Natural killer cell treated with Interleukin-12 subunit alpha and Interleukin-12 subunit beta and Interleukin-15 and Interleukin-18, amount 100 ng/mL, for 72 hours (primary cell): ENCODE results near the gene SOX8. TPM values are rescaled to one million over a fixed set of nuclear protein-coding genes. Genes with fewer than 3 reads are reported as not detected.
"Not testable (repeated sequence)": the region's sequence is repeated elsewhere in the genome, so short reads cannot be mapped to it uniquely, and the experiment has no call there.

ENCODE experiments used
- ATAC-seq, 2 donors: fragments of 150-1000 bp; cut with Tn5 transposase in 1 of 2; sonication (Bioruptor Pico), chemical (Tn5 transposase) in 1 of 2; 2 replicates each; pipeline ENCODE4 v1.10.0; 2021
- DNase-seq: peaks from one replicate; pipeline ENCODE4 v3.0.0; 2022; ENCODE audit warnings: low spot score
- H3K27ac Mint-ChIP-seq, 2 donors: 1 replicate in 1 of 2; 2 replicates in 1 of 2; pipeline ENCODE4 v1.8.0; 2022; ENCODE audit warnings: mixed read lengths in 2 of 2, mild to moderate bottlenecking in 1 of 2, moderate library complexity in 1 of 2
- H3K27me3 Mint-ChIP-seq, 2 donors: 1 replicate in 1 of 2; 2 replicates in 1 of 2; pipeline ENCODE4 v1.8.0; 2022; ENCODE audit warnings: mixed read lengths in 2 of 2
- H3K36me3 Mint-ChIP-seq: one replicate; pipeline ENCODE4 v1.8.0; 2022; ENCODE audit warnings: mixed read lengths
- H3K4me1 Mint-ChIP-seq, 2 donors: 1 replicate in 1 of 2; 2 replicates in 1 of 2; pipeline ENCODE4 v1.8.0; 2022; ENCODE audit warnings: low read depth in 2 of 2, mixed read lengths in 2 of 2, mild to moderate bottlenecking in 1 of 2
- H3K4me3 Mint-ChIP-seq: one replicate; pipeline ENCODE4 v1.8.0; 2022; ENCODE audit warnings: mixed read lengths
- H3K9me3 Mint-ChIP-seq: 2 replicates; pipeline ENCODE4 v1.8.0; 2022; ENCODE audit warnings: mixed read lengths
- total RNA-seq, 2 donors: library from RNA; stranded (reverse); gene quantifications; one replicate each; pipeline ENCODE4 v1.2.3, GENCODE V29; 2022

The SOX8 gene
- total RNA-seq, 2 donors from 2014 or later, result 0.20 TPM; not detected in 1

DNA sequence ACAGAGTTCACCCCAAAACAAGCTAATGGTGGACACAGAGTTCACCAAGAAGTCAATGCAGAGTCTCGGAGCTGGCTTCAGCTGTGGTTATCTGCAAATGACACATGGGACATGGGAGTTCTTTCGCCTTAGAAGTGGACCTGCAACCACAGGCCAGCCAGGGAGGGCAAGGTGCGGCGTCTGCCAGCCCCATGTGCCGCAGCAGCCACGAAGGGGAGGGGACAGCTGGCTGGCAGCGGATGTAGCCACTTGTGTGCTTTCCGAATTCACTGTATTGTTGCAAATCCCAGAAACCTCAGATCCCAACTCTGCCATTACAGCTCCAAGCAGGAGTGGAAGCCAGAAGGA lies 35.5 kb upstream of the SOX8 start:
- no peak overlapping the region for H3K4me3 Mint-ChIP-seq
- ATAC-seq (no peak), DNase-seq (no peak)
- peaks cover 9% of the 10 kb centered on the region for H3K9me3 Mint-ChIP-seq
- H3K27me3 Mint-ChIP-seq, result no peaks in the 10 kb centered on the region
- H3K27ac Mint-ChIP-seq, result no peak overlapping the region
- H3K36me3 Mint-ChIP-seq, result peaks cover 22% of the 10 kb centered on the region
- peaks cover 0 to 2% of the 10 kb centered on the region in 2 donors for H3K4me1 Mint-ChIP-seq

DNA sequence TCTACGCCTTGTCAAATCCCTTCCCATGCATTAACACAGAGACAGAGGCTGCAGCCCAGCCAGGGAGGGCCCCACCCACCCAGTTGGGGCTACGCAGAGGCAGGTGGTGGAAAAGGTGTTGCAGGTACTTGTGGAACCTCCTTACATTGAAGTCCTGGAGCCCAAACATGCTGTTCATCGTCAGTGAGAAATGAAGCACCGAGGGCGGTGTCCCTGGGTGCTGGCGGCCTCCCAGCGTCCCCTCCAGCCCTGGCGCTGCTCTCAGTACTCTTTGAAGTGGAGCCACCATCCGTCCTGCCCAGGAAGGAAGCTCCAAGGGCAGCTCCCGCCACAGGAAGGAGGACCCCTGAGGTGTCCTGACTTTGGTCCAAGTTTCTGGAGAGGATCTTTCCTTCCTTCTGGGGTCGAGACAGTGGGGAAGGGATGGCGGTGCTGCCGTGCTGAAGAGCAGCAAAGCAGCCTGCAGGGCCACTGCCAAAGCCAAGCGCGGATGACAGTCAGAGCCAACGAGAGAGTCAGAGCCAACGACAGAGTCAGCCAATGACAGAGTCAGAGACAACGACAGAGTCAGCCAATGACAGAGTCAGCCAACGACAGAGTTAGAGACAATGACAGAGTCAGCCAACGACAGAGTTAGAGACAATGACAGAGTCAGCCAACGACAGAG lies 34.2 kb upstream of the SOX8 start:
- Mint-ChIP-seq H3K4me3 (no peak overlapping the region), H3K4me1 (peaks cover 0 to 9% of the 10 kb centered on the region in 2 donors), H3K27me3 (no peaks in the 10 kb centered on the region), H3K9me3 (peaks cover 5% of the 10 kb centered on the region), H3K36me3 (peaks cover 16% of the 10 kb centered on the region), H3K27ac (no peak overlapping the region)
- ATAC-seq (no peak), DNase-seq (no peak)

DNA sequence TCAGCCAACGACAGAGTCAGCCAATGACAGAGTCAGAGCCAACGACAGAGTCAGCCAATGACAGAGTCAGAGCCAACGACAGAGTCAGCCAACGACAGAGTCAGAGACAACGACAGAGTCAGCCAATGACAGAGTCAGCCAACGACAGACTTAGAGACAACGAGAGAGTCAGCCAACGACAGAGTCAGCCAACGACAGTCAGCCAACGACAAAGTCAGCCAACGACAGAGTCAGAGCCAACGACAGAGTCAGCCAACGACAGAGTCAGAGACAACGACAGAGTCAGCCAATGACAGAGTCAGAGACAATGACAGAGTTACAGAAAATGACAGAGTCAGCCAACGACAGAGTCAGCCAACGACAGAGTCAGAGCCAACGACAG lies 33.7 kb upstream of the SOX8 start:
- Mint-ChIP-seq H3K36me3 (peaks cover 11% of the 10 kb centered on the region), H3K4me1 (peaks cover 0 to 10% of the 10 kb centered on the region in 2 donors)
- not testable (repeated sequence) for H3K27me3 Mint-ChIP-seq, DNase-seq, H3K4me3 Mint-ChIP-seq, H3K27ac Mint-ChIP-seq, ATAC-seq, H3K9me3 Mint-ChIP-seq

DNA sequence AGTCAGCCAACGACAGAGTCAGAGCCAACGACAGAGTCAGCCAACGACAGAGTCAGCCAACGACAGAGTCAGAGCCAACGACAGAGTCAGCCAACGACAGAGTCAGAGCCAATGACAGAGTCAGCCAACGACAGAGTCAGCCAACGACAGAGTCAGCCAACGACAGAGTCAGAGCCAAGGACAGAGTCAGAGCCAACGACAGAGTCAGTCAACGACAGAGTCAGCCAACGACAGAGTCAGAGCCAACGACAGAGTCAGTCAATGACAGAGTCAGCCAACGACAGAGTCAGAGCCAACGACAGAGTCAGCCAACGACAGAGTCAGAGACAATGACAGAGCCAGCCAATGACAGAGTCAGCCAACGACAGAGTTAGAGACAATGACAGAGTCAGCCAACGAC lies 32.8 kb upstream of the SOX8 start:
- not testable (repeated sequence) for DNase-seq, ATAC-seq, H3K36me3 Mint-ChIP-seq, H3K4me3 Mint-ChIP-seq, H3K9me3 Mint-ChIP-seq, H3K27ac Mint-ChIP-seq, H3K27me3 Mint-ChIP-seq
- H3K4me1 Mint-ChIP-seq, result peaks cover 0 to 10% of the 10 kb centered on the region in 2 donors

DNA sequence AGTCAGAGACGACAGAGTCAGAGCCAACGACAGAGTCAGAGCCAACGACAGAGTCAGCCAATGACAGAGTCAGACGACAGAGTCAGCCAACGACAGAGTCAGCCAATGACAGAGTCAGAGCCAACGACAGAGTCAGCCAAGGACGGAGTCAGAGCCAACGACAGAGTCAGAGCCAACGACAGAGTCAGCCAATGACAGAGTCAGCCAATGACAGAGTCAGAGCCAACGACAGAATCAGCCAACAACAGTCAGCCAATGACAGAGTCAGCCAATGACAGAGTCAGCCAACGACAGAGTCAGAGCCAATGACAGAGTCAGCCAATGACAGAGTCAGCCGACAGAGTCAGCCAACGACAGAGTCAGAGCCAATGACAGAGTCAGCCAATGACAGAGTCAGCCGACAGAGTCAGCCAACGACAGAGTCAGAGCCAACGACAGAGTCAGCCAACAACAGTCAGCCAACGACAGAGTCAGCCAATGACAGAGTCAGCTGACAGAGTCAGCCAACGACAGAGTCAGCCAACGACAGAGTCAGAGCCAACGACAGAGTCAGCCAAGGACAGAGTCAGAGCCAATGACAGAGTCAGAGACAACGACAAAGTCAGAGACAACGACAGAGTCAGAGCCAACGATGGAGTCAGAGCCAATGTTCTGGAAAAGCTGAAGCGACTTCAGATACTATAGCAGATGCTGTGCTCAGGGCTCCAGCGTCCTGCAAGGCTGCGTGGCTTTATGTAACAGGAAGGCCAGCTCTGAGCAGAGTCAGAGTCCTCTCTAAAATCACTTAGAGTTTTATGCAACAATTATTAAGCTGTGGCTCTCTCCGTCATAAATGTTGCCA lies 30.6 kb upstream of the SOX8 start:
- H3K4me3 Mint-ChIP-seq, ATAC-seq, DNase-seq, H3K27ac Mint-ChIP-seq, H3K36me3 Mint-ChIP-seq, H3K27me3 Mint-ChIP-seq, H3K9me3 Mint-ChIP-seq: not testable (repeated sequence)
- H3K4me1 Mint-ChIP-seq, result peaks cover 4 to 15% of the 10 kb centered on the region in 2 donors

DNA sequence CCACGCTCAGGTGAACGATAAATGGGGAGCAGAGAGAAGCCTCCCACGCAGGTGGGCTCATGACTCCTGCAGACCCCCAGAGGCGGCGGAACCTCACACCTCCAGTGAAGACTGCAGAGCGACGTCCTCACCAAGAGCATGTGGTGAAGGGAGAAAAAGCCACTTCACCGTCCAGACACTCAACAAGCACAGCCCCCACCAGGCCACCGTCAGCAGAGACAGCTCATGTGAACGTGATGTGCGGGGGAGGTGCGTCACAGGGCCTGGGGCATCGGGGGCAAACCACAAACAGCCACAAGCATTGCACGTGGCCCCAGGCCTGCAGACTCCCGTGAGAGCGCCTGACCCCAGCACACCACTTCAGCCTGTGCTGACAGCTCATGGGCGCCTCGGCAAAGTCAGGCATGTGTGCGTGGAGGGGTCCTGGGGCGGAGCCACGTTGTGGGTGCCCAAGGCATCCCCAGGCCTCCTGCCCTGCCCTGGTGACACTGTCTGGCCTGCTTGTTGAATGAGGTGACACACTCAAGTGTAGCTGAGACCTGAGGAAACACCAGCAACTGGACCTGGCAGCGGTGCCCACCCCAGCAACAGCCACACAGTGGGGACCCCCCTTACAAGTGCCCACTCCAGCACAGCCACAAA lies 29.8 kb upstream of the SOX8 start:
- peaks cover 4% of the 10 kb centered on the region for H3K36me3 Mint-ChIP-seq
- DNase-seq, result no peak
- no peak overlapping the region for H3K4me3 Mint-ChIP-seq
- H3K9me3 Mint-ChIP-seq, result no peaks in the 10 kb centered on the region
- no peak overlapping the region for H3K27ac Mint-ChIP-seq
- H3K4me1 Mint-ChIP-seq, result peaks cover 4 to 17% of the 10 kb centered on the region in 2 donors
- H3K27me3 Mint-ChIP-seq, result no peaks in the 10 kb centered on the region
- peak in 1 of 2 donors; percentile 45 for ATAC-seq

DNA sequence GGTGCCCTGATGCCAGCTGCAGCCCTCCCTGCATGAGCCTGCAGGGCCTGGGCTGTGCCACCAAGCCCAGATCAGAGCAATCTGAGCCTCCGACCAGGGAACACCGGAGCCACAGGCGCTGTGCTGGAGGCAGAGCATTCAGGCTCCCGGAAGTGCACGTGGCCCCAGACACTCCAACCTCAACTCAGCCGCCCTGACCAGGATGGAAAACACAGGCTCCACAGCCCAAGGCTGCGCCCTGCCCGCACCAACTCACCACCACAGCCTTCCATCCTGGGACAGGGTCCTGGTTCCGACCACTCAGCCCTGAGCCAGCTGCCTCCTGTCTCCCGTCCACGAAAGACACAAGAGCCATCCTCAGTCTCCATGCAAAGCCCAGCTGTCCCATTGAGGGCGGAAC lies 29.2 kb upstream of the SOX8 start:
- Mint-ChIP-seq H3K27me3 (no peaks in the 10 kb centered on the region), H3K4me1 (peaks cover 4 to 18% of the 10 kb centered on the region in 2 donors), H3K9me3 (no peaks in the 10 kb centered on the region), H3K27ac (no peak overlapping the region), H3K36me3 (peaks cover 4% of the 10 kb centered on the region), H3K4me3 (no peak overlapping the region)
- DNase-seq (no peak), ATAC-seq (peak; percentile 17 to 43)

DNA sequence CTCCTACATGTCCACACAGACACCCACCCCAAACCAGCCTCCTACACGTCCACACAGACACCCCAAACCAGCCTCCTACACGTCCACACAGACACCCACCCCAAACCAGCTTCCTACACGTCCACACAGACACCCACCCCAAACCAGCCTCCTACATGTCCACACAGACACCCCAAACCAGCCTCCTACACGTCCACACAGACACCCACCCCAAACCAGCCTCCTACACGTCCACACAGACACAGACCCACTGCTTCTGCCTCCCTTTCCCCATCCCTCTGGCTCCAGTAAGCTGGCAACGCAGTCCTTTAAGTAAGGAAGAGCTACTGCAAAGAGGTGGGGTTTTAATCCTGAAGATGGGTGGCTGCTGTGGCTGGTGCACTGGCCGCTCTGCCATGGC lies 27.8 kb upstream of the SOX8 start:
- H3K36me3 Mint-ChIP-seq, DNase-seq, ATAC-seq, H3K4me3 Mint-ChIP-seq, H3K27ac Mint-ChIP-seq, H3K27me3 Mint-ChIP-seq, H3K9me3 Mint-ChIP-seq: not testable (repeated sequence)
- H3K4me1 Mint-ChIP-seq, result peaks cover 4 to 17% of the 10 kb centered on the region in 2 donors

DNA sequence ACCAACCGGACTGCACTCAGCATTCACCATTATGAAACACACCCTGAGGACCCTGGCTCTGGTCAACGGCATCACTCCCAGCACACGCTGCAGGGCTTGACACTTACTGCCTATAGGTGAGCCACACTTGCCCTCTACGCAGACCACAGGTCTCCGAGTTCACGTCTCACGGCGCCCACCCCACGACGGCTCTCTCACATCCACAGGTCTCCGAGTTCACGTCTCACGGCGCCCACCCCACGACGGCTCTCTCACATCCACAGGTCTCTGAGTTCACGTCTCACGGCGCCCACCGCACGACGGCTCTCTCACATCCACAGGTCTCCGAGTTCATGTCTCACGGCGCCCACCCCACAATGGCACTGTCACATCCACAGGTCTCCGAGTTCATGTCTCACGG lies 25.8 kb upstream of the SOX8 start:
- H3K36me3 Mint-ChIP-seq, H3K9me3 Mint-ChIP-seq, H3K4me3 Mint-ChIP-seq, DNase-seq, ATAC-seq, H3K27me3 Mint-ChIP-seq, H3K27ac Mint-ChIP-seq: not testable (repeated sequence)
- peaks cover 4 to 22% of the 10 kb centered on the region in 2 donors for H3K4me1 Mint-ChIP-seq

DNA sequence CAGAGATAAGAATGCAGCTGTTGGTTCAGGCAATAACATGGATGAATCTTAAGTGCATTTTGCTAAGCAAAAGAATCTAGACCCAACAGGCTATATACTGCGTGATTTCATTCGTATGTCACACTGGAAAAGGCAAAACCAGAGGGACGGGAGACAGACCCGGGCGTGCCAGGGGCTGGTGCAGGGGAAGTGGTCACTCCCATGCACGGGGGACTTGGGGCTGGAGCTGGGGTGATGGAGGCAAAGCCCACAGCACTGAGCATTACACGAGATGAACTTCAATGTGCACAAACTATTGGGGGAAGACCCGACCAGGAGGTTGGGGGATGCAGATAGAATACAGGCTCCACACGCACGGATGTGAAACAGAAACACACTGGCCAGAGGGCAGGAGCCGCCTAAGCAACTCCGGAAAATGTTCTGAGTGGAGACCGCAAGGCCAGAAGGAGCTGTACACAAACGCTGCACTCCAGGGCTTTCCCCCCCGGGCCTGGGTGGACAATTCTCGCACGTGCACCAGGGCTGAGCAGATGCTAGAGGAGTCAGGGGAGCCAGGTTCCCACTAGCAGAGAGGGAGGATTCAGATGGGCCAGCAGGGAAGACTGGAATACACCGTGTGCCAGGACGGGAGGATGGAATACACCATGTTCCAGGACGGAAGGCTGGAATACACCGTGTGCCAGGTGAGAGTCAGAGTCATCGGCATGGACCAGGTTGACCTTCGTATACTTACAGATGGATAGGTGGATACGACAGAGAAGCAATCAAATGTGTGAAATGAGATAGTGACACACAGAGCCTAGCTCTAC lies 22.1 kb upstream of the SOX8 start:
- peak overlapping the region in 1 of 2 donors; percentile 50 for H3K27ac Mint-ChIP-seq
- H3K27me3 Mint-ChIP-seq, result no peaks in the 10 kb centered on the region
- no peaks in the 10 kb centered on the region for H3K9me3 Mint-ChIP-seq
- no peak for ATAC-seq
- H3K4me3 Mint-ChIP-seq, result no peak overlapping the region
- no peaks in the 10 kb centered on the region for H3K36me3 Mint-ChIP-seq
- H3K4me1 Mint-ChIP-seq, result peaks cover 8 to 18% of the 10 kb centered on the region in 2 donors
- DNase-seq, result no peak

DNA sequence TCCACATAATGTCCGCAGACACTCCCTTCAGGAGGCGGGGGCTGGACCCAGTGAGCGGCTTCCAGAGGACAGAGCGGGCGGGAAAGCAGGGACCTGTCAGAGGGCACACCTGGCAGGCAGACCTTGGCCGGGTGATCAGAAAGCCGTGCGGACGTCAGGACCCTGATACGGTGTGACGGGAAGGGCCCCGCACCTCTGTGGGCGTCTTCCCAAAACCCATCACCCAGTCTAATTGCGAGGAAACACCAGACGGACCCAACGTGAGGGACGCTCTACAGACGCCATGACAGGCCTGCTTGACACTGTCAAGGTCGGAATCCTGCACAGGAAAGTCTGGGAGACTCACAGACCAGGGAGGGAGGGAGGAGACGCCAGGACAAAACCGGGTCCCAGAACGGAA lies 19.2 kb upstream of the SOX8 start:
- Mint-ChIP-seq H3K36me3 (peaks cover 10% of the 10 kb centered on the region), H3K4me1 (peaks cover 15 to 25% of the 10 kb centered on the region in 2 donors), H3K27ac (no peak overlapping the region), H3K4me3 (no peak overlapping the region), H3K9me3 (no peaks in the 10 kb centered on the region), H3K27me3 (no peaks in the 10 kb centered on the region)
- no peak for ATAC-seq
- no peak for DNase-seq

DNA sequence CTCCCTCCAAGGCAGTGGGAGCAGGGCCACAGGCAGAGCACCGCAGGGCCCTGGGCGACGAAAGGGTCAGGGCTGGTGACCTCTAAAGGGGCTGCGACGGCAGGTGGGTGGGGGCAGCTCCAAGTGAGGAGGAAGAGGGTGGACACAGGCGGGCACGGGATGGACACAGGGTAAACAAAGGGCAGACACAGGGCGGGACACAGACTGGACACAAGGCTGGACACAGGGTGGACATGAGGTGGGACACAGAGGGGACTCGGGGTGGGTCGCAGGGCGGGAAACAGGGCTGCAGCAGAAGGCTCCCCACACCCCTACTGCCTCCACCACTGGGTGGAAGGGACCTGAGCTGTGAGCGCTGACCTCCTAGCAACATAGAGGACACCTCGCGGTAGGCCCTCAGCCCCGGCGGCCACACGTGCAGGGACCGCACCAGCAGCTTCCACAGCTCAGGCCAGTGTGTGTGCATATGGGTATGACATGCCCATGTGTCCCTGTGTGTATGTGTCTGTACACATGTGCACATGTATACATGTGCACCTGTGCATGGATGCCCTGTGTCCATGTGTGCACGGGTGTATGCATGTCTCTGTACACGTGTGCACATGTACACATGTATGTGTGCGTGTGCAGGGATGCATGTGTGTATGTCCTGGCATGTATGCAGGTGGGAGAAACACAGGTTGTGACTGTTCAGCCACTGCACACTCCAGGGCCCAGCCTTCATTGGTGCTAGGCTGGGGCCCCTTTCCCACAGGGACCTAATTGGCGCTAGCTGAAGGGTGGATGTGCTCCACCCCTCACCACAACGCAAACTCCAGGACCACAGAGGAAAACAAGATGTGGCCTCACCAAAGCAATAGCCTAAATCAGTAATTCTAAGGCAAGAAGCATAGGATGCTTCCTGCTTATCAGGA lies 18.4 kb upstream of the SOX8 start:
- peaks cover 17 to 24% of the 10 kb centered on the region in 2 donors for H3K4me1 Mint-ChIP-seq
- H3K36me3 Mint-ChIP-seq, result peaks cover 10% of the 10 kb centered on the region
- ATAC-seq (no peak), DNase-seq (no peak)
- H3K9me3 Mint-ChIP-seq, result no peaks in the 10 kb centered on the region
- H3K27ac Mint-ChIP-seq, result peak overlapping the region; percentile 41 to 90
- H3K27me3 Mint-ChIP-seq, result no peaks in the 10 kb centered on the region
- peak overlapping the region; percentile 81 for H3K4me3 Mint-ChIP-seq

DNA sequence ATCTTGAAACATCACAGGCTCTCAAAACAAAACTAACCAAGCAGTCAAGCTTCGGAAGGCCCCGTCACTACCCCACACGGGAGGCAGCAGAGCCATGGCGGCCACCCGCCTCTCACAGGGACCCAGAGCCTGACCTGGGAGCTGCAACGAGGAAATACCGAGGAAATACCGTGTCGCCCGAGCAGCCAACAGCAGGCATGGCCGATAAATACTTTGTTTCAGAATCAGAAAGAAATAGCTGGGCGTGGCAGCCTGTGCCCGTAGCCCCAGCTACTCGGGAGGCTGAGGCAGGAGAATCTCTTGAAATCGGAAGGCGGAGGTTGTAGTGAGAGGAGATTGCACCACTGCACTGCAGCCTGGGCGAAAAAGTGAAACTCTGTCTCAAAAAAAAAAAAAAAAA lies 17.7 kb upstream of the SOX8 start:
- H3K36me3 Mint-ChIP-seq, result peaks cover 10% of the 10 kb centered on the region
- H3K9me3 Mint-ChIP-seq, result no peaks in the 10 kb centered on the region
- H3K27ac Mint-ChIP-seq, result peak overlapping the region; percentile 41 to 90
- DNase-seq (no peak), ATAC-seq (no peak)
- H3K4me3 Mint-ChIP-seq, result peak overlapping the region; percentile 81
- H3K4me1 Mint-ChIP-seq, result peaks cover 22 to 30% of the 10 kb centered on the region in 2 donors
- H3K27me3 Mint-ChIP-seq, result no peaks in the 10 kb centered on the region
